Mesodermal cell (in vitro differentiated cells): ENCODE data around the gene GSDMA.
"Not testable (repeated sequence)": the region's sequence is repeated elsewhere in the genome, so short reads cannot be mapped to it uniquely, and the experiment has no call there.

Experiments used
- H3K27ac ChIP-seq: 2 replicates; pipeline ENCODE4 v1.7.0; 2013; ENCODE audit warnings: mild to moderate bottlenecking, low read depth, low read length, moderate library complexity; ENCODE audit not compliant: severe bottlenecking
- H3K36me3 ChIP-seq: 2 replicates; pipeline ENCODE4 v1.7.1; 2013; ENCODE audit warnings: mild to moderate bottlenecking, low read length, moderate library complexity; ENCODE audit not compliant: control insufficient read depth, insufficient read depth
- H3K4me1 ChIP-seq: one replicate; pipeline ENCODE4 v1.7.1; 2013; ENCODE audit warnings: mild to moderate bottlenecking, low read length; ENCODE audit not compliant: insufficient read depth, control insufficient read depth, poor library complexity, severe bottlenecking
- H3K4me3 ChIP-seq: 2 replicates; pipeline ENCODE4 v1.7.0; 2013; ENCODE audit warnings: low read length, control low read depth, mild to moderate bottlenecking; ENCODE audit not compliant: insufficient read depth, poor library complexity, severe bottlenecking; ENCODE audit errors: extremely low read depth
- H3K9me3 ChIP-seq: 2 replicates; pipeline ENCODE4 v1.7.1; 2013; ENCODE audit warnings: mild to moderate bottlenecking, low read length, moderate library complexity; ENCODE audit not compliant: control insufficient read depth
- WGBS, 2 experiments: methylation state at CpG; one replicate each; pipeline ENCODE4 v1.1.5; 2013; ENCODE audit warnings: missing lambda C conversion rate in 2 of 2; ENCODE audit not compliant: insufficient coverage in 2 of 2; 5-methylcytosine and 5-hydroxymethylcytosine counted together

GSDMA gene

GRCh38 chr17:40000161-40000560 is 37.4 kb downstream of the GSDMA start:
- no peaks in the 10 kb centered on the region for H3K4me1 ChIP-seq
- peaks cover 29% of the 10 kb centered on the region for H3K36me3 ChIP-seq
- no peaks in the 10 kb centered on the region for H3K9me3 ChIP-seq
- H3K4me3 ChIP-seq = no peak overlapping the region
- H3K27ac ChIP-seq = no peak overlapping the region
- WGBS, 2 experiments = 89 to 94% methylated on average over 1 to 2 of the region's 7 CpGs

- not testable (repeated sequence) for H3K4me1 ChIP-seq, H3K4me3 ChIP-seq, H3K27ac ChIP-seq, H3K9me3 ChIP-seq
- 84% methylated on average over 6 of the region's 8 CpGs; no CpG with 5 or more reads in 1 of the 2 experiments for WGBS, 2 experiments
- H3K36me3 ChIP-seq = peaks cover 18% of the 10 kb centered on the region
These were observed 38.5 kb downstream of the GSDMA start for GRCh38 chr17:40001335-40001734.

GRCh38 chr17:40004072-40004471 is 41.3 kb downstream of the GSDMA start:
- H3K9me3 ChIP-seq = no peaks in the 10 kb centered on the region
- no peaks in the 10 kb centered on the region for H3K36me3 ChIP-seq
- 96% methylated on average over 9 of the region's 9 CpGs for WGBS, 2 experiments
- H3K4me1 ChIP-seq = no peaks in the 10 kb centered on the region
- H3K27ac ChIP-seq = no peak overlapping the region
- H3K4me3 ChIP-seq = no peak overlapping the region

- Histone ChIP-seq H3K9me3 (no peaks in the 10 kb centered on the region), H3K36me3 (no peaks in the 10 kb centered on the region), H3K4me1 (no peaks in the 10 kb centered on the region), H3K27ac (no peak overlapping the region), H3K4me3 (no peak overlapping the region)
- 91% methylated on average over 3 to 5 of the region's 7 CpGs for WGBS, 2 experiments
These were observed 41.9 kb downstream of the GSDMA start for GRCh38 chr17:40004712-40005111.

GRCh38 chr17:40005520-40005919 is 42.7 kb downstream of the GSDMA start:
- Histone ChIP-seq H3K4me3 (no peak overlapping the region), H3K27ac (no peak overlapping the region), H3K9me3 (no peaks in the 10 kb centered on the region), H3K4me1 (no peaks in the 10 kb centered on the region), H3K36me3 (no peaks in the 10 kb centered on the region)
- WGBS, 2 experiments = 92 to 97% methylated on average over 5 to 6 of the region's 6 CpGs

- H3K4me3 ChIP-seq, H3K27ac ChIP-seq, H3K36me3 ChIP-seq, H3K9me3 ChIP-seq: not testable (repeated sequence)
- whole genome bisulfite sequencing, 2 experiments = 96% methylated on average over 31 to 37 of the region's 38 CpGs
- H3K4me1 ChIP-seq = peaks cover 14% of the 10 kb centered on the region
These were observed 48.2 kb downstream of the GSDMA start for GRCh38 chr17:40010946-40011500.

- H3K9me3 ChIP-seq, H3K36me3 ChIP-seq, H3K4me3 ChIP-seq, H3K27ac ChIP-seq: not testable (repeated sequence)
- 90 to 92% methylated on average over 17 to 18 of the region's 22 CpGs for WGBS, 2 experiments
- peaks cover 14% of the 10 kb centered on the region for H3K4me1 ChIP-seq
These were observed 49.3 kb downstream of the GSDMA start for GRCh38 chr17:40012017-40012647.

- Histone ChIP-seq H3K4me1 (peaks cover 25% of the 10 kb centered on the region), H3K27ac (no peak overlapping the region), H3K36me3 (peaks cover 4% of the 10 kb centered on the region), H3K9me3 (no peaks in the 10 kb centered on the region), H3K4me3 (no peak overlapping the region)
- 72 to 76% methylated on average over 12 to 16 of the region's 18 CpGs for WGBS, 2 experiments
These were observed 51.7 kb downstream of the GSDMA start for GRCh38 chr17:40014375-40014980.

- WGBS, 2 experiments = 66 to 75% methylated on average over 16 to 17 of the region's 20 CpGs
- Histone ChIP-seq H3K9me3 (no peaks in the 10 kb centered on the region), H3K4me1 (peaks cover 25% of the 10 kb centered on the region), H3K27ac (no peak within 1 kb of the TSS), H3K4me3 (no peak within 1 kb of the TSS), H3K36me3 (peaks cover 6% of the 10 kb centered on the region)
These were observed 52.5 kb downstream of the GSDMA start, which contains the start of gene CSF3 for GRCh38 chr17:40015005-40015997. CSF3 (plus strand) TSS chr17:40015440; CDS start chr17:40015475, 35 bp downstream.
